HEK293 (cell line): ENCODE results near the gene MED17.

Source experiments
- CTCF ChIA-PET: fragments of 350-600 bp; formaldehyde crosslinking; extraction: SDS; loops from one replicate; lab custom pipeline; 2021; ENCODE audit warnings: antibody characterized with exemption; lab: Yijun Ruan, JAX
- POLR2A ChIA-PET: fragments of 300-600 bp; formaldehyde crosslinking; extraction: SDS; loops from one replicate; lab custom pipeline; 2020; ENCODE audit warnings: antibody characterized with exemption, inconsistent platforms; lab: Yijun Ruan, JAX
- H3K27ac ChIP-seq: fragments of 200-500 bp; sonication (Bioruptor generic); 2 replicates; pipeline ENCODE4 v1.5.1; 2014; ENCODE audit warnings: low read depth, low read length, control low read depth, inconsistent platforms; ENCODE audit errors: extremely low read depth
- H3K36me3 ChIP-seq, 2 experiments: fragments of 200-500 bp in 1 of 2; sonication (Bioruptor generic) in 1 of 2; 1 replicate in 1 of 2; 2 replicates in 1 of 2; pipeline ENCODE4 v1.5.1; 2014 to 2017; ENCODE audit warnings: inconsistent platforms in 2 of 2, low read length in 2 of 2; ENCODE audit not compliant: control insufficient read depth in 2 of 2, insufficient read depth in 1 of 2
- H3K4me1 ChIP-seq: fragments of 200-500 bp; sonication (Bioruptor generic); 2 replicates; pipeline ENCODE4 v1.5.1; 2014; ENCODE audit warnings: mild to moderate bottlenecking, low read length, inconsistent platforms; ENCODE audit not compliant: control insufficient read depth, insufficient read depth
- H3K4me3 ChIP-seq: 2 replicates; pipeline ENCODE4 v1.5.1; 2011; ENCODE audit warnings: low read depth, mild to moderate bottlenecking, control low read depth, low read length, moderate library complexity
- H3K9me3 ChIP-seq: fragments of 200-500 bp; sonication (Bioruptor generic); 2 replicates; pipeline ENCODE4 v1.5.1; 2014; ENCODE audit warnings: low read depth, low read length, inconsistent platforms; ENCODE audit not compliant: control insufficient read depth, insufficient read depth
- KLF1 ChIP-seq: fragments of 450-650 bp; formaldehyde crosslinking; IDR thresholded peaks from 2 replicates; pipeline ENCODE4 v1.5.1; 2016; ENCODE audit warnings: missing biosample characterization, missing genetic modification characterization
- KLF7 ChIP-seq: fragments of 450-650 bp; formaldehyde crosslinking; IDR thresholded peaks from 2 replicates; pipeline ENCODE4 v1.5.1; 2016; ENCODE audit warnings: missing biosample characterization, missing genetic modification characterization, borderline replicate concordance
- MZF1 ChIP-seq: fragments of 450-650 bp; formaldehyde crosslinking; IDR thresholded peaks from 2 replicates; pipeline ENCODE4 v1.5.1; 2017; ENCODE audit warnings: missing biosample characterization, missing genetic modification characterization, borderline replicate concordance
- OSR2 ChIP-seq: fragments of 450-650 bp; formaldehyde crosslinking; IDR thresholded peaks from 2 replicates; pipeline ENCODE4 v1.5.1; 2016; ENCODE audit warnings: missing biosample characterization, missing genetic modification characterization
- PATZ1 ChIP-seq: fragments of 450-650 bp; formaldehyde crosslinking; IDR thresholded peaks from 2 replicates; pipeline ENCODE4 v1.5.1; 2016; ENCODE audit warnings: missing biosample characterization, missing genetic modification characterization
- SP2 ChIP-seq: fragments of 450-650 bp; formaldehyde crosslinking; IDR thresholded peaks from 2 replicates; pipeline ENCODE4 v1.5.1; 2016; ENCODE audit warnings: missing biosample characterization, missing genetic modification characterization
- ZFP3 ChIP-seq: fragments of 450-650 bp; formaldehyde crosslinking; IDR thresholded peaks from 2 replicates; pipeline ENCODE4 v1.5.1; 2016; ENCODE audit warnings: low read depth, missing biosample characterization, missing genetic modification characterization
- ZNF174 ChIP-seq: fragments of 450-650 bp; formaldehyde crosslinking; IDR thresholded peaks from 2 replicates; pipeline ENCODE4 v1.5.0; 2017; ENCODE audit warnings: missing biosample characterization, mild to moderate bottlenecking, missing genetic modification characterization
- ZNF239 ChIP-seq: fragments of 450-650 bp; formaldehyde crosslinking; IDR thresholded peaks from 2 replicates; pipeline ENCODE4 v1.5.1; 2016; ENCODE audit warnings: missing biosample characterization, missing genetic modification characterization
- ZNF266 ChIP-seq: fragments of 450-650 bp; formaldehyde crosslinking; IDR thresholded peaks from 2 replicates; pipeline ENCODE4 v1.5.1; 2016; ENCODE audit warnings: missing biosample characterization, missing genetic modification characterization, low read depth
- ZNF354C ChIP-seq: fragments of 450-650 bp; formaldehyde crosslinking; IDR thresholded peaks from 2 replicates; pipeline ENCODE4 v1.5.1; 2016; ENCODE audit warnings: missing biosample characterization, missing genetic modification characterization, low read depth, borderline replicate concordance
- ZNF366 ChIP-seq: fragments of 450-650 bp; formaldehyde crosslinking; conservative IDR thresholded peaks from 2 replicates; pipeline ENCODE4 v1.5.1; 2016; ENCODE audit warnings: missing biosample characterization, missing genetic modification characterization
- ZNF521 ChIP-seq: fragments of 450-650 bp; formaldehyde crosslinking; IDR thresholded peaks from 2 replicates; pipeline ENCODE4 v1.5.1; 2017; ENCODE audit warnings: missing biosample characterization, mild to moderate bottlenecking, missing genetic modification characterization
- ZNF600 ChIP-seq: fragments of 450-650 bp; formaldehyde crosslinking; IDR thresholded peaks from 2 replicates; pipeline ENCODE4 v1.5.1; 2016; ENCODE audit warnings: missing biosample characterization, missing genetic modification characterization
- ZNF621 ChIP-seq: fragments of 450-650 bp; formaldehyde crosslinking; IDR thresholded peaks from 2 replicates; pipeline ENCODE4 v1.5.1; 2017; ENCODE audit warnings: missing biosample characterization, missing genetic modification characterization
- ZNF623 ChIP-seq: fragments of 450-650 bp; formaldehyde crosslinking; IDR thresholded peaks from 2 replicates; pipeline ENCODE4 v1.5.1; 2016; ENCODE audit warnings: missing biosample characterization, missing genetic modification characterization
- ZNF707 ChIP-seq: fragments of 450-650 bp; formaldehyde crosslinking; IDR thresholded peaks from 2 replicates; pipeline ENCODE4 v1.5.1; 2016; ENCODE audit warnings: missing biosample characterization, missing genetic modification characterization
- ZNF747 ChIP-seq: fragments of 450-650 bp; formaldehyde crosslinking; IDR thresholded peaks from 2 replicates; pipeline ENCODE4 v1.5.1; 2016; ENCODE audit warnings: missing biosample characterization, missing genetic modification characterization
- ZNF791 ChIP-seq: fragments of 450-650 bp; formaldehyde crosslinking; IDR thresholded peaks from 2 replicates; pipeline ENCODE4 v1.5.1; 2016; ENCODE audit warnings: missing biosample characterization, missing genetic modification characterization
- ZSCAN16 ChIP-seq: fragments of 450-650 bp; formaldehyde crosslinking; IDR thresholded peaks from 2 replicates; pipeline ENCODE4 v1.5.1; 2016; ENCODE audit warnings: missing biosample characterization, missing genetic modification characterization

The MED17 gene

GRCh38 chr11:93849201-93849600 lies 65.1 kb downstream of the MED17 start:
- POLR2A ChIA-PET, result no interaction called here

GRCh38 chr11:93849751-93850593 lies 65.9 kb downstream of the MED17 start:
- Histone ChIP-seq H3K36me3 (no peaks in the 10 kb centered on the region), H3K9me3 (no peaks in the 10 kb centered on the region), H3K4me3 (no peak overlapping the region), H3K27ac (no peak overlapping the region), H3K4me1 (no peaks in the 10 kb centered on the region)
- ChIA-PET CTCF (interaction anchor here (0.5 to 0.6 kb wide), 2 partner anchors 109 to 201 kb away, joined by 3 read pairs; no protein-coding TSS in a partner anchor), POLR2A (no interaction called here)
- no peak for TF ChIP-seq MZF1 (tag by site-specific recombination)
- TF ChIP-seq ZNF707 (tag by site-specific recombination), result no peak
- TF ChIP-seq OSR2, result no peak
- no peak for TF ChIP-seq ZNF239

More at GRCh38 chr11:93849201-93849600, 65.1 kb downstream of the MED17 start:
- H3K4me3 ChIP-seq, result no peak overlapping the region
- no peak overlapping the region for H3K27ac ChIP-seq
- H3K36me3 ChIP-seq, result no peaks in the 10 kb centered on the region
- no peaks in the 10 kb centered on the region for H3K4me1 ChIP-seq
- no peaks in the 10 kb centered on the region for H3K9me3 ChIP-seq
- CTCF ChIA-PET, result no interaction called here
- TF ChIP-seq ZNF747 (no peak), ZNF600 (tag by site-specific recombination) (no peak), KLF1 (tag by site-specific recombination) (no peak), ZNF621 (tag by site-specific recombination) (no peak), ZNF623 (no peak), ZNF354C (tag by site-specific recombination) (no peak), PATZ1 (no peak), ZNF791 (tag by site-specific recombination) (no peak), KLF7 (tag by site-specific recombination) (no peak), ZNF266 (no peak), ZNF174 (no peak), SP2 (no peak), ZSCAN16 (no peak), ZFP3 (tag by site-specific recombination) (no peak)
- TF ChIP-seq, all 188 proteins: peak for 0

GRCh38 chr11:93850594-93851018 lies 66.5 kb downstream of the MED17 start, which contains the start of gene VSTM5:
TSS of gene VSTM5 (minus strand) at chr11:93850618. CDS start at chr11:93850502, 116 bp downstream.
- Histone ChIP-seq H3K4me3 (no peak within 1 kb of the TSS), H3K9me3 (no peaks in the 10 kb centered on the region), H3K4me1 (no peaks in the 10 kb centered on the region), H3K36me3 (no peaks in the 10 kb centered on the region), H3K27ac (no peak within 1 kb of the TSS)
- CTCF ChIA-PET, result interaction anchor here (0.5 to 0.6 kb wide), 3 partner anchors 110 to 201 kb away, joined by 3 to 4 read pairs (median 3); no protein-coding TSS in a partner anchor
- TF ChIP-seq ZNF521 (tag by site-specific recombination) (no peak), ZNF366 (tag by site-specific recombination) (0 out of 2 replicates have a peak, but pooled peaks have one; percentile 12)
- POLR2A ChIA-PET, result no interaction called here
